CD4-positive, alpha-beta T cell treated with Interleukin-21 for 1 hour (primary cell): Measurements from ENCODE around the gene RANGRF.

Source experiments
- DNase-seq: peaks from one replicate; pipeline ENCODE4 v3.0.0-alpha.2; 2020

The RANGRF gene

GRCh38 chr17:8275421-8276290 lies 12.8 kb upstream of the RANGRF start:
- DNase-seq = no peak

GRCh38 chr17:8277317-8277716 lies 11.2 kb upstream of the RANGRF start:
- no peak for DNase-seq

DNA sequence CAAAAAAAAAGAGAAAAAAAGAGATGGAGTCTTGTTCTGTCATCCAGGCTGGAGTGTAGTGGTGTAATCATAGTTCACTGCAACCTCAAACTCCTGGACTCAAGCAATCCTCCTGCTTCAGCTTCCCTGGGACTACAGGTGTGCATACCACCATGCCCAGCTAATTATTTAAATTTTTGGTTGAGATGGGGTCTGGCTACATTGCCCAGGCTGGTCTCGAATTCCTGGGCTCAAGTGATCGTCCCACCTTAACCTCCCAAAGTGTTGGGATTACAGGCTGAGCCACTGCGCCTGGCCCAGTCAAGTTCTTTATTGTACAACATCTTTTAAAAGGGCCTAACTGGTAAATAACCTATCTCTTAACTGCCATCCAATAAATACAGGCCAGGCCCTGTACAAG lies 6.1 kb upstream of the RANGRF start:
- no peak for DNase-seq

DNA sequence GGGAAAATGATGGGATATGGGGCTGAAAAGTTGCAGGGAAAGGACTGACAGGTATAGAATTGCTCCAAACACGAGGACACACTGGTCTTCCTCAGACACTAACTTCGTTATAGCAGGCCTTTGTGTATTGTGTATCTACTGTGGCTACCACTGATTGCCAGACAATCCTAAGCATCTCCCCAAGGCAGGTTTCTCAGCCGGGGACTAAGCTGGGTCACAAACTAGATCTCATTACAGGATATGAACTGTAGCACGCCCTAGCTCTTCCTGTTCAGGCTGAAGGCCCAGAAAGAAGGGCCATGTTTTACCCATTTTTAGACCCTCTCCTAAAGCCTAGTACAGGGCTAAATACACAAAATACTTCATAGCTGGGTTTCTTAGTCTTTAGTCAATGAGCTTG lies 5.1 kb upstream of the RANGRF start:
- DNase-seq = no peak

DNA sequence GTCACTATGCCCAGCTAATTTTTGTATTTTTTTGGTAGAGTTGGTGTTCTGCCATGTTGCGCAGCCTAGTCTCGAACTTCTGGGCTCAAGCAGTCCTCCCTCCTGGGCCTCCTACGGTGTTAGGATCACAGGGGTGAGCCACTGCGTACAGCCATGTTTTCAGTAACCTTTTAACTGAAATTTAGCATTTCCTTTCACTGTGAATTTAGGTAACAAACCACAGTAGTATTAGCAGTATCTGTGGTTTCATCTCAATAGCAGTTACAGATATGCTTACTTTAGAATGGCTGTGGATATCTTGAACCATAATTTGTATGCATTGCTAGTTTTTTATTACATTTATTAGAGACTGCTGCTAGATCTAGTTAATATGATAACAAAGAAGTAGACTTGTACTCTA lies 4.3 kb upstream of the RANGRF start:
- DNase-seq = peak; percentile 11

DNA sequence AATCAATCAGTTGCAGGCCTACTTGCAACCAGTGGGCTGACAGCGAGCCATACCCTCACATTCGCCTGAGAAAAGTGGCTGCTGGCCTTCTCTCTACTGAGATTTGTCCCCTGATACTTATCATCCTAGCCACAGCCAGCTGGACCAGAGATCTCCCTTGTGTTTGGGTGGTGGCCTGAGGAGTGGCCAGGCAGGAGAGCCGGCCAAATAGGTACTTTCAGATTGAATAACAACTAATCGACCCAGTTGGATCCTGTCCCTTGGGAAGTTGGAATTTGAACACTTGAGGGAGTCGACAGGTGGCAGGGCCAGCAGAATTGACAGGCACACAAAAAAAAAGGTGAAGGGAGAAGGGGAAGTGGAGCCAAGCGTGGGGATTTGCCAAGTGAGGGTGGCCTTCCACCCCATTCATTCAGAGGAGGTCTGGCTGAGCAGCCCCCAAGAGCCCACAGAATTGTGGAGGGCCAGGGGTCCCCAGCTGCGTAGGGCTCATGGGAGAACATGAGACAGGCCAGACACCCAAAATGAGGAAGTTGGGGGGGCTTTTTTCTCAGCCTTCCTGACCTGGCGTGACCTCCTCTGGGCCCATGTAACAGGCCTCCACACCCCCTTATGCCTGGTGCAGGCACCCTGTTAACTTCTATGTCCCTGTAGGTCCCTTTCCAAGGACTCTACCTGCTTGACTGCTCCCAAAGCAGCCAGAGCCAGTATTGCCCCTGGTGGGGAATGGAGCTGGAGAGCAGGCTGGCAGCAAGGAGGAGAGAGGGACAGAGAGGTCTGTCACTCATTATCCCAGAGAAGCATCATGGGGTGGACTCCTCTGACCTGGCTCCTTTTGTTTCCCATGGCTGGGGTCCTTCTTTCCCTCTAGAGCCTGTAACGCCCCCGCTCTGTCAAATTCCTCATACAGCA lies 2.9 kb upstream of the RANGRF start:
- DNase-seq = no peak

DNA sequence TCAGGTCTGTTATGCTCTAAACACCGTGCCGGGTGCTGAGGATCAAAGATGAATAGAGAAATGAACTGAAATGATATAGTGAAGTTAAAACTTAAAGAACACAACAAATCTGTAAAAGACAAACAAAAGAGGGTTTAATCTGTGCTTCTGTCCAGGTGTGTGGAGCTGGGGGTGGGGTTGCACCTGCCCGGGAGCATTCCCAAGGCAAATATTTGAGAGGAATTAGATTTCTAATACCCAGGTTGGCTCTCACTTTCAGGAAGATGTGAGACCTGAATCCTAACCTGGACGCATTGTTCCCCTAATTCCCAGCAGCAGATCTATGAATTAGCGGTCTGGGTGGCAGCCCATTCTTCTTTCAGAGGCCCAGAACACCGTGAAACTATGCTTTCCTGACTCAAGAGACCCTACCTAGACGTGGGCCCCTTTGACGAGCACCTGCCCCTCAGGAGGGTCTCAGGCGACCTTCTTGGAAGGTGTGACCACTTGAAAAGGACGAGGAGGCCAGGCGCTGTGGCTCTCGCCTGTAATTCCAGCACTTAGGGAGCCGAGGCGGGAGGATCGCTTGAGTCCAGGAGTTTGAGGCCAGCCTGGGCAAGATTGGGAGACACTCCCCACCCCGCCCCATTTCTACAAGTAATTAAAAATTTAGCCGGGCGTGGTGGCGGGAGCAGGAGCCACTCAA lies 677 bp upstream of the RANGRF start:
- no peak for DNase-seq

DNA sequence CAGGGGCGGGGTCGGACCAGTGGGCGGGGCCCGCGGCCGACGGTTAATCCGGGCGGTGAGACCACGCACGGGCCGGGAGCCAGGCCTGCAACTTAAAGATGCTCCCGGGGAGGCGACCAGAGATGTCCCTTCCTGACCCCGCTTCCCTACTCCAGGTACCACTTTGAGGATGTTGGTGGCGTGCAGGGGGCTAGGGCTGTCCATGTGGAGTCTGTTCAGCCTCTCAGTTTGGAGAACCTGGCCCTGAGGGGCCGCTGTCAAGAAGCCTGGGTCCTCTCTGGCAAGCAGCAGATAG lies 580 bp downstream of the RANGRF start:
- no peak for DNase-seq

- no peak for DNase-seq
These were observed 1.6 kb downstream of the RANGRF start for GRCh38 chr17:8290043-8290442.

GRCh38 chr17:8292639-8293395 lies 4.3 kb downstream of the RANGRF start:
- no peak for DNase-seq

DNA sequence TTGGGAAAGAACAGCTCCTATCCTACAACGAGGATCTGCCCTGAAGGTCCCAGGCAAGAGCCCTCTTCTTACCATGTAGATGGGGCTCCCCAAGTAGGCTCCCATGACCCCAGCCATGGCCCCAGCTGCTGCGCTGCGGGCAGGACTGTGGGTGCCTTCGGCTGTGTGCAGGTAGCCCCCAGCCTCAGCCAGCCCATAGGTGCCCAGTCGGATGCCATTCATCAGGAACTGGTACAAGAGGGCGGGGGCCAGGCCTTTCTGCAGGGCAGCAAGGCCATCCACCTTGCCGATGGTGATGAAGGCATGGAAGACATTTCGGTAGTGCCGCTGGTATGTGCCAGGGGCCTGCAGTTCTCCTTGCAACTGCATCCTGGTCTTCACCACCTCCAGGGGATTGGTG lies 5.9 kb downstream of the RANGRF start:
- no peak for DNase-seq

GRCh38 chr17:8294814-8295316 lies 6.4 kb downstream of the RANGRF start:
- DNase-seq = no peak

DNA sequence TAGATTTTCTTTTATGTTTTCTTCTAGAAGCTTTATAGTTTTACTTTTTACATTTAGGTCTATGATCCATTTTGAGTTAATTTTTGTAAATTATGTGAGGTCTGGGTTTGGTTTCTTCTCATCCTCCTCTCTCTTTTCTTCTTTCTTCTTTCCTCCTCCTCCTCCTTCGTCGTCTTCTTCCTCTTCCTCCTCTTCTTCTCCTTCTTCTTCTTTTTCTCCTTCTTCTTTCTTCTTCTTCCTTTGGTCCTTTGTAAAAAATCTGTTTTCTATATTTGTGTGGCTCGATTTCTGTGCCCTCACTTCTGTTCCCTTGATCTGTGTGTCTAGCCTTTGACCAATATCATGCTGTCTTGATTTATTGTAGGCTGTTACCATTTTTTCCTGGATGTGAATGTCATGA lies 11.8 kb downstream of the RANGRF start:
- no peak for DNase-seq

DNA sequence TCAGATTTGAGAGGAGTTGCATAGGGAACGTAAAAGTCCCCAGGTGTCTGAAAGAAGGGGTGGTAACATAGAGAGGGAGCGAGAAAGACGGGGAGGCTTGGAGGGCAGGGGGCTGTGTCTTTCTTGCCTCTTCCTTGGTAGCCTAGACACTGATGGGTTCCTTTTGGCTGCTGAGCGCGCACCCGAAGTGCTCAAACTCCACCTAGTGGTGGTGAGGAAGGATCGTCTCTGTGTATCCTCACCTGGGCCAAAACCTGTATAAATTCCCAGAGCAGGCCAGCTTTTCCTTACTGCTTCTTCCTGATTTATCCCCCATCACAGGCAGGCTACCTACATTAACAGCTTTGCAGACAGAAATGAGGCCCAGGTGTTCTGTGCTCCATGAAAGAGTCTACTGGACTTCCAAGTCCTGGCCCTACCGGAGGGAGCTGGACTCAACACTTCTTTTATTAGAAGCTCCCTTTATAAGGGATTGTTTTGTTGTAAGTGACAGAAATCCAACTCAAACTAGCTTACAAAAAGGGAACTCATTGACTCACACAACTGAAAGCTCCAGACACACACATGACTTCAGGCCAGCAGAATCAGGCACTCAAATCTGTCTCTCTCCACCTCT lies 12.3 kb downstream of the RANGRF start:
- DNase-seq = peak; percentile 81

DNA sequence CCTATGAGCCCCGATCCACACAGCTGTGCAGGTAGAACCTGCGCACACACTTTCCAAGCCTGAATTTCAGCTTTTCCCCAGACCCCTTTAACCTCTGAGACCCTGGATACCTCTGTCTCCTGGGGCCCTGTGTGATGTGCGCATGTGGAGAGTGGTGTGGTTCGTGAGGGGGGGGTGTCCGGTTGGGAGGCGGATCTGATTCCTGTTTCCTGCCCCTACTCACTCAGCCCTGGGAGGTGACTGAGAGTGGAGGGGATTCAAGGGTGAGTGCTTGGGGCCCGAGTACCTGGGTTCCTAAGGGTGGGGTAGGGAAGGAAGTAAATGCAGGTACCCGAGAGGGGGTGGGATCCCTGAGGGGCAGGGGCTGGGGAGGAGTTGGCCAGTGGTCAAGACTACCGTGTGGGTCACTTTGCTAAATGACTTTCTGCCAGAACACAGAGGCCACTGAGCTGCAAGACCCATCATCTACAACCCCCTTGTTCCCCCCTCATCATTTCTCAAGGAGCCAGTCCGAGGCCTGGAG lies 22.2 kb downstream of the RANGRF start:
- DNase-seq = no peak

GRCh38 chr17:8311131-8311790 lies 22.8 kb downstream of the RANGRF start:
- no peak for DNase-seq

DNA sequence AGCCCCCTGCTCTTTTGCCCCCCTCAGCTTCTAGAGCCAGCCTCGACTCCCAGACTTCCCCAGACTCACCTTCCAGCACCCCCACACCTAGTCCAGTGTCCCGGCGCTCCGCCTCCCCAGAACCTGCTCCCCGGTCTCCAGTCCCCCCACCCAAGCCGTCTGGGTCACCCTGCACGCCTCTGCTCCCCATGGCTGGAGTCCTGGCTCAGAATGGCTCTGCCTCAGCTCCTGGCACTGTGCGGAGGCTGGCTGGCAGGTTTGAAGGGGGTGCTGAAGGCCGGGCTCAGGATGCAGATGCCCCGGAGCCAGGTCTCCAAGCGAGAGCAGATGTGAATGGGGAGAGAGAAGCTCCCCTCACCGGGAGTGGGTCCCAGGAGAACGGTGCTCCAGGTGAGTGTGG lies 23.8 kb downstream of the RANGRF start:
- no peak for DNase-seq

DNA sequence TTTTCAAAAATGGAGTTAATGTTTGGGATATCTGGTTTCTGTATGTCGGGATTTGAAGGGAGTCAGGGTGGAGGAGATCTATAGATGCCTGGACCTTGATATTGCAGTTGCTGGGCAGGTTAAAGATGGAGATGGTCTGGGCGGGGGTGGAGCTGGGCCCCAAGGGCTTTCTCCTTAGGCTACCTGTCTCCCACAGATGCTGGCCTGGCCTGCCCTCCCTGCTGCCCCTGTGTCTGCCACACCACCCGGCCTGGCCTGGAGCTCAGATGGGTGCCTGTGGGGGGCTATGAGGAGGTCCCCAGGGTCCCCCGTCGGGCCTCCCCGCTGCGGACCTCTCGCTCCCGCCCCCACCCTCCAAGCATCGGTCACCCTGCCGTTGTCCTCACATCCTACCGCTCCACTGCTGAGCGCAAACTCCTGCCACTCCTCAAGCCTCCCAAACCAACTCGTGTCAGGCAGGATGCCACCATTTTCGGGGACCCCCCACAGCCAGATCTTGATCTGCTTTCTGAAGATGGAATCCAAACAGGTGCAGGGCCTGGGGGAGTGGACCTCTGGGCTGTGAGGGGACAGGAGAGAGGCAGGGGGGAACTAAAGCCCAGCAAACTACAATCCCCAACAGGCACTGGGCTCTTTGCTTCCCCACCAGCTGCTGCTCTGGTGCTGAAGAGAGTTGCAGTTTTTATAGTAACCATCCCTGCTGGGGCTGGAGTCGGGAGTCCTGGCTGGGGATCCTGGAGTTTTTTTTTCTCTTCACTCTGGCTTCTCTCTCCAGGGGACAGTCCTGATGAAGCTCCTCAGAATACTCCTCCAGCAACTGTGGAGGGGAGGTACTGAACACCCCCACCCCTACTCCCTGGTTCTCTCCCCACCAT lies 24.5 kb downstream of the RANGRF start:
- no peak for DNase-seq

DNA sequence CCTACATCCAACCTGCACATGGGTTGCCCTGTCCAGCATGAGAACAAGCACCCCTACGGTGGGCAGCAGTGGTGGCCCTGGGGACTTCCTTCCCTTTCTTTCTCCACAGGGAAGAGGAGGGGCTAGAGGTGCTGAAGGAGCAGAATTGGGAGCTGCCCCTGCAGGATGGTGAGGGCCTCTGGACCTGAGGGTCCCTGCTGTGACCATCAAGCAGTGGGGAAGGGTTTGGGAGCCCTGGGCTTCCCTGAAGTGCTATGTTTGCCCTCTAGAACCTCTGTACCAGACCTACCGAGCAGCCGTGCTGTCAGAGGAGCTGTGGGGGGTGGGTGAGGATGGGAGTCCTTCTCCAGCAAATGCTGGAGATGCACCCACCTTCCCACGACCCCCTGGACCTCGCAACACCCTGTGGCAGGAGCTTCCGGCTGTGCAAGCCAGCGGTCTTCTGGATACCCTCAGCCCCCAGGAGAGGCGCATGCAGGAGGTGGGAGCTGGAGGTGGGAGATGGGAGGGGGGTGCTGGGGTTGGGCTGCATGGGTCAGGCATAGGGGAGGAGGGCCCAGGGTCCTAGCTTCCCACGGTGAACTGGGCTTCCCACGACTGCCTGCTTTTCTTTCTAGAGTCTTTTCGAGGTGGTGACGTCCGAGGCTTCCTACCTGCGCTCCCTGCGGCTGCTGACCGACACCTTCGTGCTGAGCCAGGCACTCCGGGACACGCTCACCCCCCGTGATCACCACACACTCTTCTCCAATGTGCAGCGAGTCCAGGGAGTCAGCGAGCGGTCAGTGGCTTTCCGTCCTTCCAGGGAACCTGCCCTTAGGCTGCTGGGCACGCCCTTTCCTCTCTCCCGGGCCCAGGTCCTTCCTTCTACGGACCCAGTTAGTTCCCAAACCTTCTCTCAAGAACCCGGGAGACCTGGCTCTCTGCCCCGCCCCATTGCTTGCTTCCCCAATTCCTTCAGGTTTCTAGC lies 26.6 kb downstream of the RANGRF start:
- DNase-seq = no peak
